ENCODE data around the gene EFCAB7. TPM values are rescaled to one million over a fixed set of nuclear protein-coding genes. Genes with fewer than 3 reads are reported as not detected.

EFCAB7 gene
- total RNA-seq, 1 donor from 2014 or later, result 4.7 TPM

DNA sequence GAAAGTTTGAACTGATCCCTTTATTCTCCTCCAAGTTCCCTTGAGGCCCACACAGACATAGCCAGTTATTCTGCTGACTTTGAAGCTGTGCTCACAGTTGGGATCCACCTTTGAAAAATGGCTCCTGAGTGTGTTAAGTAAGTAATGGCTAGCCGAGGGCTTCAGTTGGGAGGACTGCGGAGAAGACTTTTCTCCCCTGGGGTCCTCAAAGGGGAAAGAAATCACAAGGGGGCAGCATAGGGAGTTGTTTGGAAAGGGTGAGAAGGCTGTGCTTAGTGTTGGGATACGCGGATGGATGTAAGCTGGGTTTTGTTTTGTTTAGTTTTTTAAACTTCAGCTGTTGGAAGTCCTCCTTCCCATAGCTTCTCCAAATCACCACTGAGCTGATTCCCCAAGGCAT lies 78.1 kb downstream of the EFCAB7 start:
- Mint-ChIP-seq H3K36me3 (ENCODE audit: low read depth, unreplicated experiment) (no peaks in the 10 kb centered on the region), H3K27ac (ENCODE audit: unreplicated experiment) (no peak overlapping the region)

DNA sequence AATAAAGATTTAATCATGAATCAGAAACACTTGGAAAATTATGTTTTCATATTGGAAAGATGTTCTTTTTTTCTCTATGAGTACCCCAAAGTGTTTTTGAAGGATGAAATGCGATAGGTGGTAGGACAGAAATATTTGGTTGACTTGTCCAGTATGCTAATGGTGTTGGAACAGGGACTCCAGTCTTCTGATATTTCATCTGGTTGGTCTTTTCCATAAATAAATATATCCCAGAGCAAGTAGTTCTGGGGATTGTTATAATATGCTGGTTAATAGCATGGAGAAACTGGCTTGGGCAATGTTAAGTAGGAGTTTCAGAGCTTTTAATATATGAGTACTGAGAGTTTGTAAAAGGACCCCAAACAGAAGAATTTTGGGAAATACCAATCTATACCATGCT lies 78.6 kb downstream of the EFCAB7 start:
- Mint-ChIP-seq H3K27me3 (ENCODE audit: unreplicated experiment) (no peaks in the 10 kb centered on the region), H3K9me3 (ENCODE audit: unreplicated experiment) (no peaks in the 10 kb centered on the region), H3K36me3 (ENCODE audit: low read depth, unreplicated experiment) (no peaks in the 10 kb centered on the region), H3K27ac (ENCODE audit: unreplicated experiment) (no peak overlapping the region), H3K4me3 (ENCODE audit: unreplicated experiment) (no peak overlapping the region), H3K4me1 (ENCODE audit: unreplicated experiment) (peaks cover 11% of the 10 kb centered on the region)
- TF ChIP-seq, protein P1, sequence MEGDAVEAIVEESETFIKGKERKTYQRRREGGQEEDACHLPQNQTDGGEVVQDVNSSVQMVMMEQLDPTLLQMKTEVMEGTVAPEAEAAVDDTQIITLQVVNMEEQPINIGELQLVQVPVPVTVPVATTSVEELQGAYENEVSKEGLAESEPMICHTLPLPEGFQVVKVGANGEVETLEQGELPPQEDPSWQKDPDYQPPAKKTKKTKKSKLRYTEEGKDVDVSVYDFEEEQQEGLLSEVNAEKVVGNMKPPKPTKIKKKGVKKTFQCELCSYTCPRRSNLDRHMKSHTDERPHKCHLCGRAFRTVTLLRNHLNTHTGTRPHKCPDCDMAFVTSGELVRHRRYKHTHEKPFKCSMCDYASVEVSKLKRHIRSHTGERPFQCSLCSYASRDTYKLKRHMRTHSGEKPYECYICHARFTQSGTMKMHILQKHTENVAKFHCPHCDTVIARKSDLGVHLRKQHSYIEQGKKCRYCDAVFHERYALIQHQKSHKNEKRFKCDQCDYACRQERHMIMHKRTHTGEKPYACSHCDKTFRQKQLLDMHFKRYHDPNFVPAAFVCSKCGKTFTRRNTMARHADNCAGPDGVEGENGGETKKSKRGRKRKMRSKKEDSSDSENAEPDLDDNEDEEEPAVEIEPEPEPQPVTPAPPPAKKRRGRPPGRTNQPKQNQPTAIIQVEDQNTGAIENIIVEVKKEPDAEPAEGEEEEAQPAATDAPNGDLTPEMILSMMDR (IDR thresholded peaks at IDR 0.05; ENCODE audit: unreplicated experiment), result no peak
- no peak for DNase-seq (ENCODE audit: low spot score)

More for the DNA sequence above, 78.1 kb downstream of the EFCAB7 start:
- TF ChIP-seq, protein P1 (IDR thresholded peaks at IDR 0.05; ENCODE audit: unreplicated experiment), result no peak
- no peaks in the 10 kb centered on the region for H3K9me3 Mint-ChIP-seq (ENCODE audit: unreplicated experiment)
- DNase-seq (ENCODE audit: low spot score), result no peak
- H3K27me3 Mint-ChIP-seq (ENCODE audit: unreplicated experiment), result no peaks in the 10 kb centered on the region
- H3K4me3 Mint-ChIP-seq (ENCODE audit: unreplicated experiment), result no peak overlapping the region
- peaks cover 11% of the 10 kb centered on the region for H3K4me1 Mint-ChIP-seq (ENCODE audit: unreplicated experiment)

DNA sequence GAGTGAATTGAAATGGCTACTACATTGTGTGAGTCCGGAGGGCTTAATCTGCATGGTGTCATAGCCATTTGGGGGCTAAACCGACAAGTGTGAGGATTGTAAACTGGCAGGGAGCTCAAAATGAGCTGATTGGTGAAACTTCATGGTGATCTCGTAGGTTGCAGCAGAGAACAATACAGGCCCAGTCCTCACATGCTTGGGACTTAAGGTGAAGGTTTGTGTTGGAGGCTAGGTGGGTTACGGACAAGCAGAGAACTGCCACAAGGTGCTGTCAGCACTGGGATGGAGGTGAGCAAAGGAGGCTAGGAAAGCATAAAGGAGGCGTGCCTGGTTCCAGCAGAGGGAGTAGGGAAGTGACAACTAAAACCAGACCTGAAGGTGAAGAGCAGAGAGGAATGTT lies 79.3 kb downstream of the EFCAB7 start:
- H3K36me3 Mint-ChIP-seq (ENCODE audit: low read depth, unreplicated experiment), result no peaks in the 10 kb centered on the region
- no peaks in the 10 kb centered on the region for H3K9me3 Mint-ChIP-seq (ENCODE audit: unreplicated experiment)
- DNase-seq (ENCODE audit: low spot score), result no peak
- no peaks in the 10 kb centered on the region for H3K27me3 Mint-ChIP-seq (ENCODE audit: unreplicated experiment)
- peaks cover 11% of the 10 kb centered on the region for H3K4me1 Mint-ChIP-seq (ENCODE audit: unreplicated experiment)
- TF ChIP-seq, protein P1 (IDR thresholded peaks at IDR 0.05; ENCODE audit: unreplicated experiment), result no peak
- H3K4me3 Mint-ChIP-seq (ENCODE audit: unreplicated experiment), result no peak overlapping the region
- H3K27ac Mint-ChIP-seq (ENCODE audit: unreplicated experiment), result no peak overlapping the region

DNA sequence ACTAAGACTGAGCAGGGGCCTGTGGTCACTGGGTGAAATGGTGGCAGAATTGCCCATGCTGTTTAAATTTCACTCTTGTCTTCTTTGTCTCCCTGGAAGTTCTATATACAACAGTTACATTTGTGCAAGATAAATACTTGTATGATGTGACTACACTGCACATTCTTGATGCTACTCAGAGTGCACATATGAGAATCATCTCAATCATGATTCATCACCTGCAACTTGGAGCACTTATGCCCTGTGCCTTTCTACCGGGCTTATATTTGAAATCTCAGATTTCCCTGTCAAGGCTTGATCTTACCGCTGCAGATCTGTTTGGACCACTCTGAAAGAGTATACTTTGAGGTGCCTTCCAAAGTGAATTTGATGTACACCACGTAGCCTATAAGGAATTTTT lies 80.5 kb downstream of the EFCAB7 start:
- TF ChIP-seq, protein P1 (IDR thresholded peaks at IDR 0.05; ENCODE audit: unreplicated experiment), result no peak
- Mint-ChIP-seq H3K27ac (ENCODE audit: unreplicated experiment) (no peak overlapping the region), H3K36me3 (ENCODE audit: low read depth, unreplicated experiment) (no peaks in the 10 kb centered on the region), H3K4me3 (ENCODE audit: unreplicated experiment) (no peak overlapping the region), H3K9me3 (ENCODE audit: unreplicated experiment) (no peaks in the 10 kb centered on the region), H3K27me3 (ENCODE audit: unreplicated experiment) (no peaks in the 10 kb centered on the region), H3K4me1 (ENCODE audit: unreplicated experiment) (peaks cover 11% of the 10 kb centered on the region)
- no peak for DNase-seq (ENCODE audit: low spot score)

DNA sequence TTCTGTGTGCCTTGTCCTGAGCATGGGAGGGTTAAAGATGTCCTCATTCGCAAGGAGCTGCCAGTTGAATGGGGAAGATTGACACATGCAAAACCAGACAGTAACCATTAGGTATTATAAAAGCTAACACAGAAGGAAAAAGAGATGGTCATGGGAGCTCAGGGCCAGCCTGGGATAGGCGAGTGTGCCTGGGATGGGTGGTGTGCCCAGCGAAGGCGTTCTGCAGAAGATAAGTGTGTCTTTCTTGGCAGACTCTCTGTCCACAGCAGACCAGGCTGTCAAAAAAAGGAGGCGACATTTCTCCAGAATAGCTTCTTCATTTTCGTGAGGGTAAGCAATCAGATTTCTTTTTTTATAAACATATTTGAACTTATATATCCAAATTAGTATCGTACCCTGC lies 84.0 kb downstream of the EFCAB7 start:
- Mint-ChIP-seq H3K36me3 (ENCODE audit: low read depth, unreplicated experiment) (no peaks in the 10 kb centered on the region), H3K4me3 (ENCODE audit: unreplicated experiment) (no peak overlapping the region), H3K27ac (ENCODE audit: unreplicated experiment) (no peak overlapping the region), H3K27me3 (ENCODE audit: unreplicated experiment) (no peaks in the 10 kb centered on the region), H3K4me1 (ENCODE audit: unreplicated experiment) (peaks cover 11% of the 10 kb centered on the region), H3K9me3 (ENCODE audit: unreplicated experiment) (no peaks in the 10 kb centered on the region)
- no peak for DNase-seq (ENCODE audit: low spot score)
- TF ChIP-seq, protein P1 (IDR thresholded peaks at IDR 0.05; ENCODE audit: unreplicated experiment), result no peak

All from endothelial cell (in vitro differentiated cells).